ENCODE measurements around the gene ABCC5. TPM values are rescaled to one million over a fixed set of nuclear protein-coding genes. Genes with fewer than 3 reads are reported as not detected.

ABCC5 gene
- total RNA-seq, 2 donors from 2014 or later: 18.2 to 22.4 TPM

DNA sequence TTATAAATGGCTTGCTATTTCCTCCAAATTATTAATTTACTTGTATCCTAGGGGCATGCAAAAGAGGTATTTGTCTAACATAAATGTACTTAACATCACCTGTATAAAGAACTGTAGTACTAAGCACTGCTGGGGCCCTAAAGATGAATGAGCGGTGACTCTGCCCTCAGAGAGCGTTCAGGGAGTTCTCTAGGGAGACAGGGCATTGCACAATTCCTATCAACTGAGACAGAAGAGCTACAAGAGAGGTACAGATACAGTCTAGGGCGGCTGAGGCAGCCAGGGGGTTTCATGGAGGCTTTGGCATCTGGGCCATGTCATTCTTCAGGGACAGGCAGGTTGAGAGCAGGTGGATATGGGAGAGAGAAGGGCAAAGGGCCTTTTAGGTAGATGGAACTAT is 93.1 kb downstream of the ABCC5 start:
- DNase-seq: no peak
- Mint-ChIP-seq H3K4me3 (no peak overlapping the region), H3K27me3 (ENCODE audit: low read depth) (no peaks in the 10 kb centered on the region), H3K27ac (no peak overlapping the region), H3K4me1 (ENCODE audit: low read depth) (no peaks in the 10 kb centered on the region), H3K9me3 (no peaks in the 10 kb centered on the region), H3K36me3 (ENCODE audit: insufficient read depth in 2 of 2) (no peaks in the 10 kb centered on the region)
- ATAC-seq (replicated peaks in 1 of 2): no peak

DNA sequence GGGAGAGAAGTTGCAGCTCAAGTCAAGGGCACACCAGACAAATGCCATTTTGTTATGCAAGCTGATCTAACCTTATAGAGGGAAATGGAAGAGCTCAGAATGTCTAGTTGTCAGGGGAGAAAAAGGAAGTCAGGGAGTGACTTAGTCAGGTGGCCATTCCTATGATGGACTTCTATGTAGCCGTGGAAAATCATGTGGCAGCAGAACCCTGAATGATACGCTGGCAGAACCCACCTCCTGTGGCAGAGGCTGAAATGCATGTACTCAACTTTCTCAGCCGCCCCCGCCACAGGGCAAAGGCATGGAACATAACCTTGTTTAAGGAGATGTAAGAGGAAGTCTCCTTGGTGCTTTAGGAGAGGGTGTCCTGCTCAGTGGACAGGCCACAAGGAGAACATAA is 95.3 kb downstream of the ABCC5 start:
- Mint-ChIP-seq H3K27me3 (ENCODE audit: low read depth) (no peaks in the 10 kb centered on the region), H3K4me3 (no peak overlapping the region)

DNA sequence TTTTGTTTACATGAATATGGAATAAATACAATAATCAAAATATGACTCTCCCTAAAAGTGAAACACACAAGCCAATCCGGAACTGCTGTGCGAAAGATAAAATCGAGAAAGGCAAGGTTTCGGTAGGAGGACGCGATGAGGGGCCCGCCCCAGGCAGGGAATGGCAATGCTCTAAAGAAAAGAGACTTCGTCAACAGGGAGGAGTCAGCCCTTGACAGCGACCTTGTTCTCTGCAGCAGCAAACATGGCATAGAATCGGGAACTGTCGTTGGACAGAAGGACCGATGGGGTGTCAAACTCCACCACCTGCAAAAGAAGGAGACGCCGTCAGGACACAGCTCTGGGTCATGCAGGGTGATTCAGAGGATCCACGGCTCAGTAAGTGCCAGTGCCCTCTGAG is 96.6 kb downstream of the ABCC5 start:
- Mint-ChIP-seq H3K27ac (no peak overlapping the region), H3K9me3 (no peaks in the 10 kb centered on the region), H3K27me3 (ENCODE audit: low read depth) (no peaks in the 10 kb centered on the region), H3K36me3 (ENCODE audit: insufficient read depth in 2 of 2) (no peaks in the 10 kb centered on the region), H3K4me3 (no peak overlapping the region), H3K4me1 (ENCODE audit: low read depth) (no peaks in the 10 kb centered on the region)
- DNase-seq (no peak), ATAC-seq (replicated peaks in 1 of 2) (no peak)

More for the DNA sequence above, 95.3 kb downstream of the ABCC5 start:
- no peak for DNase-seq
- no peak for ATAC-seq (replicated peaks in 1 of 2)
- Mint-ChIP-seq H3K9me3 (no peaks in the 10 kb centered on the region), H3K27ac (no peak overlapping the region), H3K36me3 (ENCODE audit: insufficient read depth in 2 of 2) (no peaks in the 10 kb centered on the region), H3K4me1 (ENCODE audit: low read depth) (no peaks in the 10 kb centered on the region)

DNA sequence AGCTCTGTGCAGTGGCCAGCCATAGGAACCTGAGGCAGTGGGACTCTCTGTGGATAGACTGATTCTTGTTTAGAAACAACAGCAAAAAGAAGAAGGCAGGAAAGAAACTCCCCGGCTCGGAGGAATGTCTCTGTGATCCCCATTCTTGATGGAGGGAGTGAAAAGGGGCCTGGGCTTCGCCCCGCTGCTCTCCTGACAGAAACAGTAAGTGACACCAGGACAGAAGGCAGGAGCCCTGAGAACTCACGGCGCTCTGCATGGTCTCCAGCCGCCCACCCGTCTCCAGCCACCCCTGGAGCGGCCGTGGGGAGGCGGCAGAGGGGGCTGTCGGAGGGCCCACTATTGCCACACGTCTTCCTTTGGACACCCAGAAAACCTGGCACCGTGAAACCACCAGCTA is 97.3 kb downstream of the ABCC5 start:
- ATAC-seq (replicated peaks in 1 of 2): no peak
- Mint-ChIP-seq H3K4me3 (no peak overlapping the region), H3K9me3 (no peaks in the 10 kb centered on the region), H3K36me3 (ENCODE audit: insufficient read depth in 2 of 2) (no peaks in the 10 kb centered on the region), H3K27me3 (ENCODE audit: low read depth) (no peaks in the 10 kb centered on the region), H3K27ac (no peak overlapping the region), H3K4me1 (ENCODE audit: low read depth) (no peaks in the 10 kb centered on the region)
- DNase-seq: no peak

DNA sequence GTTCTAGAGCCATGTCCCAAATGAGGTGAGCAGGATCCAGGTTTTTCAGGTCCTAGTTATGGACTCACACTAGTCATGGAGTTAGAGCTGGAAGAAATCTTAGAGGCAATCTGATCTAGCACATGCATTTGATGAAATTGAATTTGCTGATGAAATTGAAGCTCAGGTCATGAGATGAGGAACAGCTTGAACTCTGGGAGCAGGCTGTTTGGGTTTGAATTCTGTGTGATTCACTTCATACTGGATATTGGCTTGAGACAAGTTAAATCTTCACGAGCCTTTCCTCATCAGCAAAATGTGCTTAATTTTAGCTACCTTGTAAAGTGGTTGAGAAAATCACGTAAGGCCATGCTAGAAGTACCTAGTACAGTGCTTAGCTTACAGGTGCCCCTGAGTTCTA is 99.5 kb downstream of the ABCC5 start:
- DNase-seq (no peak), ATAC-seq (replicated peaks in 1 of 2) (no peak)
- H3K27me3 Mint-ChIP-seq (ENCODE audit: low read depth): no peaks in the 10 kb centered on the region
- H3K4me3 Mint-ChIP-seq: no peak overlapping the region
- H3K36me3 Mint-ChIP-seq (ENCODE audit: insufficient read depth in 2 of 2): no peaks in the 10 kb centered on the region
- no peaks in the 10 kb centered on the region for H3K4me1 Mint-ChIP-seq (ENCODE audit: low read depth)
- no peaks in the 10 kb centered on the region for H3K9me3 Mint-ChIP-seq
- H3K27ac Mint-ChIP-seq: no peak overlapping the region

DNA sequence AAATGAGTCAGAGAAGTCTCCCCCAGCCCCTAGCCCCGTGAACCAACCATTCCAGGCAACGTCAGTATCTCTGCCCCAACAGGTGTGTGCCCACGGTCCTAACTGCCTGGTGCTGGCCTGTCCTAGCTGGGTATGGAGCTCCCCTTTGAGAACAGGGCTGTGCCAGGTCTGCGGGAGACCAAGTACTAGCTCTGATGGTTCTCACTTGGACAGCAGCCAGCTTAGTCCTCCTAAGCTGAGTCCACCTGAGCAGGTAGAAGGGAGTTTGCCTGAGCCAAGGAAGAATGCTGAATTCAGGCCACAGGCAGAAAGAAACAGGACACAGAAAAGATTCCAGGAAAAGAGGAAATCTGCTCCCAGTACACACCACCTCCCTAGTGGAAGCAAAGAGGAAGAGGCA is 99.9 kb downstream of the ABCC5 start:
- H3K4me3 Mint-ChIP-seq: no peak overlapping the region

DNA sequence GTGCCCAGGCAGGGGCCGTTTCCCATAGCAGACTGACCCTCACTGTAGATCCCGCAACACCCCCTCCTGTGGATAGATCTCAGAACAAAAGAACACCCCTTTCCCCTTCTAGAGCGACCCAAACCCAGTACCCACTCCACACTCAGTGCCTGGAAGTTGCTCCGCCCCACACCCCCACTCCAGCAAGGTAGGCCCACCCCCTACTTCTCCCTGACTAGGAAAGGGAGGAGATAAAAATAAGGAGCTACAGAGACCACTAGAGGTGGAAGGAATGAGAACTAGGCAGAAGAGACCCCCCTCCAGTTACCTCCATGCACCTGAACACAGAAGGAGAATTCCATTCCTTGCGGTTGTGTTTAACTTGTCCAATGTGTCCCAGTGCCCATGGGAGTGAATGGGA is 102.8 kb downstream of the ABCC5 start:
- no peak for ATAC-seq (replicated peaks in 1 of 2)
- no peak overlapping the region for H3K4me3 Mint-ChIP-seq
- H3K4me1 Mint-ChIP-seq (ENCODE audit: low read depth): no peaks in the 10 kb centered on the region
- H3K27me3 Mint-ChIP-seq (ENCODE audit: low read depth): no peaks in the 10 kb centered on the region
- no peak overlapping the region for H3K27ac Mint-ChIP-seq
- no peak for DNase-seq
- H3K9me3 Mint-ChIP-seq: no peaks in the 10 kb centered on the region
- no peaks in the 10 kb centered on the region for H3K36me3 Mint-ChIP-seq (ENCODE audit: insufficient read depth in 2 of 2)

More for the DNA sequence above, 99.9 kb downstream of the ABCC5 start:
- Mint-ChIP-seq H3K4me1 (ENCODE audit: low read depth) (no peaks in the 10 kb centered on the region), H3K27ac (no peak overlapping the region), H3K36me3 (ENCODE audit: insufficient read depth in 2 of 2) (no peaks in the 10 kb centered on the region), H3K9me3 (no peaks in the 10 kb centered on the region), H3K27me3 (ENCODE audit: low read depth) (no peaks in the 10 kb centered on the region)
- ATAC-seq (replicated peaks in 1 of 2) (no peak), DNase-seq (no peak)

DNA sequence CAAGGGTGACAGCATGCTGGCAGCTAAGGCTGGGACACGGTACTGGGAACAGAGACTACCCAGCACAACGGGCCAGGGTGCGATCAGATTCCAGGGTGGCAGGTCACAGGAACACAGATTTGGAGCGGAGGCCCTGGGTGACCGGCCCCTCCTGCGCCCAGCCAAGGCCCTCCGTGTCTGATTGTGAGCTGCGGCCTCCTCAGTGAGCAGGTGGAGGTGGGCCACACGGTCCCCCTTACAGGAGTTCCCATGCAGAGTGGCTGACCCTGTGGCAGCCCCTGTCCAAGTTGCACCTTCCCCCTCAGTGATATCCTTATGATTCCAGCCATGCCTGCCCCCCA is 104.1 kb downstream of the ABCC5 start:
- Mint-ChIP-seq H3K36me3 (ENCODE audit: insufficient read depth in 2 of 2) (no peaks in the 10 kb centered on the region), H3K27me3 (ENCODE audit: low read depth) (no peaks in the 10 kb centered on the region), H3K4me1 (ENCODE audit: low read depth) (no peaks in the 10 kb centered on the region), H3K4me3 (no peak overlapping the region), H3K9me3 (no peaks in the 10 kb centered on the region), H3K27ac (no peak overlapping the region)
- no peak for ATAC-seq (replicated peaks in 1 of 2)
- no peak for DNase-seq

DNA sequence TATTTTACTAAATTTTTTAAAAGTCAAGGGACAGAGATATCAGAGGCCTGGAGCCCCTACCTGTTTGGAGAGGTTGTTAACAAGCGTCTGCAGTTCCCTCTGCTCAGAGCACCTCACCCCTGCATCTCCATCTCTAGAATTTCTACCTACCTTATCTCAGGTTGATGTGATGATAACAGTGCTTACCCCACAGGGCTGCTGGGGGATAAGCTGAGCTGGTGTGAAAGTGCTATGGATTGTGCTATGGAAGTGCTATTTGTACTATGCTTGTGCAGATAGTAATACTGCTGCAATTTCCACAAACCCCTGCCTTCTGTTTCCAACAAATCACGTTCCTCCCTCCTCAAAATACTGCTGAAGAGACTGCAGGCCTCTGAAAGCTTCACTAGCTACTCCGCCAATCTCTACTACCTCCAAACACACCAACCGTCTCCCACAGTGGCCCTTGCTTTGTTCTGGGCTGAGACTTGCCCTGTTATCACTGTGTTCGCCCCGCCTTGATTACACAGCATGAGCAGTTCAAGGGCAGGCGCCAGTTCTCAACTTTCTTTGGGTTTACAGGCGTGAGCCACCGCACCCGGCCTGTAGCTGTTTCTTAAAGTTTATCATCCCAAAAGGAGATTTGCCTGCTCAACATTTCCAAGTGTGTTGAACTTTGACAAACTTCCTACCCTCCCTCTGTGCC is 104.6 kb downstream of the ABCC5 start:
- Mint-ChIP-seq H3K9me3 (no peaks in the 10 kb centered on the region), H3K4me3 (no peak overlapping the region), H3K27me3 (ENCODE audit: low read depth) (no peaks in the 10 kb centered on the region), H3K27ac (no peak overlapping the region), H3K36me3 (ENCODE audit: insufficient read depth in 2 of 2) (no peaks in the 10 kb centered on the region), H3K4me1 (ENCODE audit: low read depth) (no peaks in the 10 kb centered on the region)
- ATAC-seq (replicated peaks in 1 of 2) (no peak), DNase-seq (no peak)

DNA sequence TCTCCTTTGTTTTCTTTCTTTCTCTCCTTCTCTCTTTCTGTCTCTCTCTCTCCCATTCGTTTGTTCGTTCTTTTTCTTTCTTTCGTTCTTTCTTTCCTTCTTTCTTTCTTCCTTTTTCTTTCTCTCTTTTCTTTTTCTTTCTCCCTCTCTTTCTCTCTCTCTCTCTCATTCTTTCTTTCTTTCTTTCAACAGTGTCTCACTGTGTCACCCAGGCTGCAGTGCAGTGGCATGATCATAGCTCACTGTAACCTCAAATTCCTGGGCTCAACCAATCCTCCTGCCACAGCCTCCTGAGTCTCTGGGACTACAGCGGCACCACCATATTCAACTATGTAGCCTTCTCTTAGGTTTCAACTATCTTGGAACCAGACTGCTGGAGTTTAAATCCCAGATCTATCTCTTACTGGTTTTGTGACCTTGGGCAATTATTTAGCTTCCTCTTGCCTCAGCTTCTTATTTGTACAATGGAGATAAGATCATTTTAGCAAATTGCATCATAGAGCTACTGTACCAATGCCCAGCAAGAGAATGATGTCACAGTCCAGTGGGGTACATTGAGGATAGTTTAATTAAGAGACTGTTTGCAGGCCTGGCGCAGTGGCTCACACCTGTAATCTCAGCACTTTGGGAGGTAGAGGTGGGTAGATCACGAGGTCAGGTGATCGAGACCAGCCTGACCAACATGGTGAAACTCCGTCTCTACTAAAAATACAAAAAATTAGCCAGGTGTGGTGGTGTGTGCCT is 105.7 kb downstream of the ABCC5 start:
- ATAC-seq (replicated peaks in 1 of 2) (no peak), DNase-seq (no peak)
- H3K4me3 Mint-ChIP-seq: no peak overlapping the region
- no peaks in the 10 kb centered on the region for H3K4me1 Mint-ChIP-seq (ENCODE audit: low read depth)
- H3K27ac Mint-ChIP-seq: no peak overlapping the region
- H3K27me3 Mint-ChIP-seq (ENCODE audit: low read depth): no peaks in the 10 kb centered on the region
- H3K9me3 Mint-ChIP-seq: no peaks in the 10 kb centered on the region
- no peaks in the 10 kb centered on the region for H3K36me3 Mint-ChIP-seq (ENCODE audit: insufficient read depth in 2 of 2)

DNA sequence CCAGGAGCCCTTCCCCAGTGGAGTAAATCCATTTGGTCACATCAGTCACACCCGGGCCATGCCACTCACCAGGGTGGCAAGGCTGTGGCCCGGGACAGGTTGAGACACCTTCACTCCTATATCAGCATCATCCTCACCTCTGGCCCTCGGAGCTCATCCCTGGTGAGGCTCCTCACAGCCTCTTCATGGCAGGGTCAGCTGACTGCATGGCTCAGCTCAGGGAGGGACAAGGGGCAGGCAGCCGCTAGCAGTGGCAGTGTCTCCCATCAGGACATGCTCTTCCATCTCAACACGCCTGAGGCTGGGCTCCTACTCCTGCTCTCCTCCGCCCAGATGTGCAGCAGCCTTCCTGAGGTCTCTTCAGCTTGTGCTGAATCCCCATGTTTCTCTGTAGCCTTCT is 106.6 kb downstream of the ABCC5 start:
- H3K4me1 Mint-ChIP-seq (ENCODE audit: low read depth): no peaks in the 10 kb centered on the region
- no peaks in the 10 kb centered on the region for H3K9me3 Mint-ChIP-seq
- DNase-seq: no peak
- no peak overlapping the region for H3K27ac Mint-ChIP-seq
- ATAC-seq (replicated peaks in 1 of 2): no peak
- no peaks in the 10 kb centered on the region for H3K36me3 Mint-ChIP-seq (ENCODE audit: insufficient read depth in 2 of 2)
- no peak overlapping the region for H3K4me3 Mint-ChIP-seq
- no peaks in the 10 kb centered on the region for H3K27me3 Mint-ChIP-seq (ENCODE audit: low read depth)

DNA sequence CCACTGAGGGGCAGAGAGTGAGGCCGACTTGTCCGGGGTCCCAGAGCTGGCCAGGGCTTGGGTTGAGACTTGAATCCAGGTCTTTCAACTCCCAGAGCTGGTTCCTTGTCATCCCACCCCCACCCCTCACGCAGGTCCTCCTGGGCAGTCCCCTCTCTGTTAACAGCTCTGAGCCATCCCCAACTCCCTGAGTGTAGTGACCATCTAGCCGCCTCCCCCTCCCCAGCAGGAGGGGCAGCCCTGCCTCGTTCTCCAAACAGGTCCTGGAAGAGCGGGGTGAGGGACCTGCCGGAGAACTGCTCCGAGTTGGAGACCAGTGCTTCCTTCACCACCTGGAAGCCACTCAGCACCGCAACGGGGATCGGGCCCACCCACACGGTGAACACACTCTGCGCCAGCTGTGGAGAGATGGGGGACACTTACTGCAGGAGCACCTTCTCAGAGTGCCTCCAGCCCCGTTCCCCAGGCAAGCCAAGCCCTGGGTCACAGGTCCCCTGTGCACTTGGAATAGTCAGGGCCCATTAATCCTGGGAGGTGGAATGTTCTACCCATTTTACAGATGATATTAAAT is 108.6 kb downstream of the ABCC5 start:
- Mint-ChIP-seq H3K9me3 (no peaks in the 10 kb centered on the region), H3K4me3 (no peak overlapping the region), H3K36me3 (ENCODE audit: insufficient read depth in 2 of 2) (no peaks in the 10 kb centered on the region), H3K27ac (no peak overlapping the region), H3K27me3 (ENCODE audit: low read depth) (no peaks in the 10 kb centered on the region), H3K4me1 (ENCODE audit: low read depth) (no peaks in the 10 kb centered on the region)
- ATAC-seq (replicated peaks in 1 of 2) (no peak), DNase-seq (no peak)

DNA sequence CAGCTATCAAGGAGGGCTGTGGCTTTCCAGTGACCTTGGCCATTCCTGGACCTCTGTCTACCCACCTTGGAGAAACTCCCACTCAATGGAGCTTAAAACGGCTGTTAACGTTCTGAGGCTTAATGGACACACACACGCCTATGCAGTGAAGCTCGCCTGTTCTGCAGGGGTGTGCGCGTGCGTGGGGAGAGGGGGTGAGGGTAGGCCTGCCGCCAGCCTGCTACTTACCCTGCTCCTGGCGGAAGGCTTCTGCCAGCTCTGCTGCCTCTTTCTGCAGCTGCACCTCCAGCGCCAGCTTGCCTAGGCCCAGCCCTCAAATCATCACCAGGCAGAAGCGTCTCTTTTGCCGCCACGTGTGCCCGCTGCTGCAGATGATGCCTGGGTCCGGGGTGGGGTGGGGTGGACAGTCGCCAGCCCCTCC is 109.8 kb downstream of the ABCC5 start:
- Mint-ChIP-seq H3K27ac (no peak overlapping the region), H3K36me3 (ENCODE audit: insufficient read depth in 2 of 2) (no peaks in the 10 kb centered on the region), H3K9me3 (no peaks in the 10 kb centered on the region), H3K4me3 (no peak overlapping the region), H3K27me3 (ENCODE audit: low read depth) (no peaks in the 10 kb centered on the region), H3K4me1 (ENCODE audit: low read depth) (no peaks in the 10 kb centered on the region)
- DNase-seq: no peak
- ATAC-seq (replicated peaks in 1 of 2): no peak

DNA sequence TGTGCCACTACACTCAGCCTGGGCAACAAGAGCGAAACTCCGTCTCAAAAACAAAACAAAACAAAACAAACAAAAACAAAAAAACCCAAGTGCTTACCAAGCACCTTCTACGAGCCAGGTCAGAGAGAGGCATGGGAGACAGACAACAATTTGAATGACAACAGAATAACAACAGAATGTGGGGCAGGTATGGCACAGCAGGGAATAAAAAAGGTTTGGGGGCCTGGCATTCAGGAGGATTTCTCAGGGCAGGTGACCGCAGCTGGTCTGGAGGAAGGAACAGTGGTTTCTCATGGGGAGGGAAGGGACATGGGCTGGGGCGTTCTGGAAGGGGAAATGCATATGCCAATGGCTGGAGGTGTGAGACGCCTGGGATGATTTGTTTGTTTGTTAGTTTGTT is 110.5 kb downstream of the ABCC5 start:
- H3K4me1 Mint-ChIP-seq (ENCODE audit: low read depth): no peaks in the 10 kb centered on the region
- H3K4me3 Mint-ChIP-seq: no peak overlapping the region
- no peaks in the 10 kb centered on the region for H3K36me3 Mint-ChIP-seq (ENCODE audit: insufficient read depth in 2 of 2)
- ATAC-seq (replicated peaks in 1 of 2) (no peak), DNase-seq (no peak)
- no peak overlapping the region for H3K27ac Mint-ChIP-seq
- H3K9me3 Mint-ChIP-seq: no peaks in the 10 kb centered on the region
- no peaks in the 10 kb centered on the region for H3K27me3 Mint-ChIP-seq (ENCODE audit: low read depth)
